HG02884 (cell line): ENCODE data around the gene PCBD1.
"Not testable (repeated sequence)": the region's sequence is repeated elsewhere in the genome, so short reads cannot be mapped to it uniquely, and the experiment has no call there.

Source experiments
- ATAC-seq: cut with Tn5 transposase; IDR thresholded peaks from one replicate; pipeline ENCODE4 v1.9.1; 2021; ENCODE audit warnings: mild to moderate bottlenecking, moderate library complexity; ENCODE audit not compliant: unreplicated experiment

The PCBD1 gene

GRCh38 chr10:70879207-70879606 is 9.2 kb downstream of the PCBD1 start:
- ATAC-seq = no peak

DNA sequence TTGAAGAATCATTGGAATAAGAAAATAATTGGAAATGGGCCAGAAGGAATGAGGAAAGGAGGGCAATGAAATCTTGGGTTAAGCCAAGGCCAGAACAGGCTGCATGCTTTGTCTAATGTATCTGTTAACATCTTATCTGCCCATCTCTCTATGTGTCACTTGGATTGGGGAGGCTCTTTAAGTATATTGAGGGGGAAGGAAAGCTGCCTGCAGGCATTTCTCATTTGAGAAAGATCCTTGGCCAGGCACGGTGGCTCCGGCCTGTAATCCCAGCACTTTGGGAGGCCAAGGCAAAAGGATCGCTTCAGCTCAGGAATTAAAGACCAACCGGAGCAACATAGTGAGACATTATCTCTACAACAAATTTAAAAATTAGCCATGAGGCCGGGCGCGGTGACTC is 14.3 kb downstream of the PCBD1 start:
- ATAC-seq = no peak

GRCh38 chr10:70872291-70872690 is 16.1 kb downstream of the PCBD1 start:
- ATAC-seq = no peak

- no peak for ATAC-seq
Measured at GRCh38 chr10:70866424-70866823, 21.9 kb downstream of the PCBD1 start.

DNA sequence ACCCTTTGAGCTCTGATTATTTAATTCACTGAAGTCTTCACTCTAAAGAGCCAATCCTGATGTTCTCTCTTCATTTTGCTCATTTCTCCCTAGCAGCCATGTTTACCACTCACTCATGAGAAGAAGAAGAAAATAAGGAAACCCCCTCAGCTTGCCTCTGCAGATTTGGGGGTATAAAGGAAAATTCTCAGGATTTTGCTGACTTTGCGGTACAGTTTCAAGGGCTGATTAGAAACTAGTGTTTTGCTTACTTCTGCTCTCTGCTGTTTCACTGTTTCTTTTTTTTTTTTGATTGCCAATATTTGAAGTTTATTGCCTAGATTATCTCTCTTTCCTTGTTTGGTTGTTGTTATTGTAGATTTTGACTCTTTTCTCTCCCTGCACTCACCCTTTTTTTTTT is 23.4 kb downstream of the PCBD1 start:
- ATAC-seq = no peak

GRCh38 chr10:70863470-70864160 is 24.8 kb downstream of the PCBD1 start:
- ATAC-seq = no peak

DNA sequence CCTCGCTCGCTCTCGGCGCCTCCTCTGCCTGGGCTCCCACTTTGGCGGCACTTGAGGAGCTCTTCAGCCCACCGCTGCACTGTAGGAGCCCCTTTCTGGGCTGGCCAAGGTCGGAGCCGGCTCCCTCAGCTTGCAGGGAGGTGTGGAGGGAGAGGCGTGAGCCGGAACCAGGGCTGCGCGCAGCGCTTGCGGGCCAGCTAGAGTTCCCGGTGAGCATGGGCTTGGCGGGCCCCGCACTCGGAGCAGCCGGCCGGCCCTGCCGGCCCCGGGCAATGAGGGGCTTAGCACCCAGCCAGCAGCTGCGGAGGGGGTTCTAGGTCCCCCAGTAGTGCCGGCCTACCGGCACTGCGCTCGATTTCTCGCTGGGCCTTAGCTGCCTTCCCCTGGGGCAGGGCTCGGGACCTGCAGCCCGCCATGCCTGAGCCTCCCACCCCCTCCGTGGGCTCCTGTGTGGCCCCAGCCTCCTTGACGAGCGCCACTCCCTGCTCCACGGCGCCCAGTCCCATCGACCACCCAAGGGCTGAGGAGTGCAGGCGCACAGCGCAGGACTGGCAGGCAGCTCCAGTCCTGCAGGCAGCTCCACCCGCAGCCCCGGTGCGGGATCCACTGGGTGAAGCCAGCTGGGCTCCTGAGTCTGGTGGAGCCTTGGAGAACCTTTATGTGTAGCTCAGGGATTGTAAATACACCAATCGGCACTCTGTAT is 26.7 kb downstream of the PCBD1 start:
- ATAC-seq = not testable (repeated sequence)

DNA sequence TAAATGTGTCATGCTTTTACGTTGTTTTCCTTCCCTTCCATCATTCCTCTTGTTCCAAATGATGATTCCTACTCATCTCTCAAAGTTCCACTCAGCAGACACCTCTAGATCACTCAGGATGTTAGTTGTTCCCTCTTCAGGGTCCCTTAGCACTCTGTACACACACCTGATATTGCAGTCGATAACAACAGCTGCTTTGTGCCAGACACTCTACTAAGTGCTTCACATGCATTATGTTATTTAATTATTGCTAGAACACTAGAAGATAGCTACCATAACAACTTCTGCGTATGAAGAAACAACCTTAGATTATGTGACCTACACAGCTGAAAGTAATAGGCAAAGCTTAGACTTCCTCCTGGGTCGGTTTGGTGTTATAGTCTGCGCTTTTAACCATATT is 29.6 kb downstream of the PCBD1 start:
- ATAC-seq = no peak

GRCh38 chr10:70856454-70856853 is 31.9 kb downstream of the PCBD1 start:
- ATAC-seq = no peak

- ATAC-seq = no peak
Measured at GRCh38 chr10:70853457-70853856, 34.9 kb downstream of the PCBD1 start.

GRCh38 chr10:70853038-70853437 is 35.3 kb downstream of the PCBD1 start:
- no peak for ATAC-seq

DNA sequence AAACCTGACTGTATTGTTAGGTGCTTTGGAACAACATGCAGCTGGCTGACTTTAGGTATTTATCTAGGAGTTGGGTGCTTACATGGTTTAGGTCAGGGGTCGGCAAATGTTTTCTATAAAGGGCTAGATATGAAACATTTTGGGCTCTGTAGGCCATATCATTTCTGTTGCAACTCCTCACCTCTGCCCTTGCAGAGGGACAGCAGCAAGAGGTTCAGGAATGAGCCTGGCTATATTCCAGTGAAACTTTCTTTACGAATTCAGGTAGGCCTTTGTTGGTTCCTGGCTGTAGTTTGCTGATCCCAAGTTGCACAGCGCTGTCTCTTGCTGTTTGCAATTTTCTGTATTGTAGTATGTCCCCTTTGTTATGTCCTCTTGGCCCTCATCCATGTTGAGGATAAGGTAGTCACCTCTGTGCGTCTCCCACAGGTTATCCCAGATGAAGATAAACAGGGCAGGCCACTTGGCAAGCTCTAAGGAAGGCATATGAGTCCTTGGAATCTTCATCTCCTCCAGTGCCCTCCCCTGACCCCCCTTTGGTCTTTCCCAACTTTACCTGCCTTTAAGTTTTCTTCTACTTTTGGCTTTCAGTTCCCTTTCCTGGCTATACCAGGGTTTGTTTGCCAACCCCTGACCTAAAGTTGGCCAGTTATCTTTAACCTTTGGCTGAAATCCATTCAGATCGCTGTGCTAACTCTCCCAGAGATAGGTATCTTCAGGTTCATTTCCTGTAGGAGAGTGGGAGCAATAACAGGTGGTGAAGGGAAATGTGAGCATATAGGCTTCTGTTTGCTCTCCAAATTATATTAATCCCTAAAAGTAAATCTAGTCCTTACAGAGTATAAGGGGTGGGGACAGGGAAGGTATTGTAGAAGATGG is 36.5 kb downstream of the PCBD1 start:
- ATAC-seq = no peak

DNA sequence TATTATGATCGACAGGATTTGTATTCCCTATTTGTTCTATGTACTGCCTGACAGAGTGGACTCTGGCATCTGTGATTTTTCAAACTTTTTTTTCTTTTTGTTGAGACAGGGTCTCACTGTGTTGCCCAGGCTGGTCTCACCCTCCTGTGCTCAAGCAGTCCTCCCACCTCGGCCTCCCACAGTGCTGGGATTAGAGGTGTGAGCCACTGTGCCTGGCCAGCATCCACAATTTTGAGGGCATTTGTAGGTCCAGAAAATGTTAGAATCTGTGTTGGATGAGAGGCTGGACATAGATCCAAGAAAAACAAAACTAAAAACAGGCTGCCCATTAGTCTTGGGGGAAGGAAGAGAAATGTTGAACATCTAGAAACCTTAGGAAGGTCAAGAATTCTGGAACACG is 38.3 kb downstream of the PCBD1 start:
- ATAC-seq = no peak

GRCh38 chr10:70849582-70850016 is 38.8 kb downstream of the PCBD1 start:
- no peak for ATAC-seq

- no peak for ATAC-seq
Measured at GRCh38 chr10:70847659-70848360, 40.6 kb downstream of the PCBD1 start.

- ATAC-seq = no peak
Measured at GRCh38 chr10:70846795-70847194, 41.6 kb downstream of the PCBD1 start.

DNA sequence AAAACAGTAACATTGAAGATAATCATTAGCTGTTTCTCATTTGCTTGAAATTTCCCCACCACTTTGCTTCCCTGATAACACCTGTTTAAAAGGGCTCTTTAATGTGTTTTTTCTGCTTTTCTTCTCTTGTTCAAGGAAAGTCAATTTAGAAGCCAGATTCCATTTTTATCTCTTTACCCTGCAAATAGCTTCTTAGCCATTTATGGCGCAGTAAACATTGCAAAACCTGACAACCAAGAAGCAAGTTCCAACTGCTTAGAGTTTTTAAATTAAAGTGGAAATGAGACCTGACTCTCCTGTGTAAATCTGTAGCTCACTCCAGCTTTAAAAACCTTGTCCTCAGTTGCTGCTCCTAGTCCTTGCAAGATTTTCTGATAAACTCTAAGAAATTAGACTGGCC is 42.5 kb downstream of the PCBD1 start:
- no peak for ATAC-seq

DNA sequence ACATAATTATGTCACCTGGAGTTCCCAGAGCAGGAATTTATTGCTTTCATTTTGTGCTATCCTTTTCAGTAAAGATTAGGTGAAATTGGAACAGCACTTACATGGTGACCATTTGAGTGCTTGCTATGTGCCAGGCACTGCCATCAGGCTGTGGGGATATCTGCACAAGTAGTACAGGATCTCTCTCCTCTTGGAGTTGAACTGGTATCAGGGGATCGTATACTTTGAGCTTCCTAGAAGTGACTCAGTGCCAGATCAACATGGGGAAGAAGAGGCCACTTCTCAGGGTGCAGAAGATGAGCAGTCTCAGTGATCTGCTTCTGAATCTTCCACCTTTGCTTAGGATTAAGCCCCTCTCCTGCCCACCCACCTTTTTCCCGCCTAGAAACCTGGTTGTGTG is 43.1 kb downstream of the PCBD1 start:
- ATAC-seq = no peak

GRCh38 chr10:70843776-70844489 is 44.4 kb downstream of the PCBD1 start:
- no peak for ATAC-seq

- ATAC-seq = no peak
Measured at GRCh38 chr10:70843333-70843732, 45.0 kb downstream of the PCBD1 start.
